Measurements from ENCODE around the gene PLA2G3.

DNA sequence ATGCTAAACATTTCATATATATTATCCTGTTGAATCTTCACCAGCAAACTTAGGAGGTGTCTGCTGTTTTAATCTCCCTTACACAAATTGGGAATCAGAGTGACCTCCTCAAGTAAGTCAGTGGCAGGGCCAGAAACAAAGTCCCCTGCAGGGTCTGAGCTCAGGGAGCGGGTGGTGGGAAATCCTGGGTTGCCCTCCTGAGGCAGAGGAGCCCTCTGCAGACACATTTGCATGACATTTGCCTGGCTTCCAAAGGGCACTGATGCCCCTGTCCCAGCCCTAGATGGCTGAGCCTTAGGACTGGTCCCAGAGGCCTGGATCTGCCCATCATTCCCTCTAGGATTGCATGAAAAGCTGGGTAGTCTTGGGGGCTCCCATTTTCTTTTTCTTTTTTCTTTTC is 19.7 kb downstream of the PLA2G3 start:
- TF ChIP-seq EZH2 (IDR thresholded peaks at IDR 0.05; ENCODE audit: insufficient read depth, poor library complexity, severe bottlenecking) (no peak), EZH2phosphoT487 (IDR thresholded peaks at IDR 0.05; ENCODE audit: insufficient read depth, low read depth) (no peak)
